ENCODE measurements around the gene PPP2R1A. TPM values are rescaled to one million over a fixed set of nuclear protein-coding genes. Genes with fewer than 3 reads are reported as not detected.
A peak's percentile ranks its signal among the peaks of the same experiment; 100 is the strongest.
"Not testable (repeated sequence)": the region's sequence is repeated elsewhere in the genome, so short reads cannot be mapped to it uniquely, and the experiment has no call there.

Gene PPP2R1A
- total RNA-seq, 1 experiment from 2014 or later: 195 TPM

DNA sequence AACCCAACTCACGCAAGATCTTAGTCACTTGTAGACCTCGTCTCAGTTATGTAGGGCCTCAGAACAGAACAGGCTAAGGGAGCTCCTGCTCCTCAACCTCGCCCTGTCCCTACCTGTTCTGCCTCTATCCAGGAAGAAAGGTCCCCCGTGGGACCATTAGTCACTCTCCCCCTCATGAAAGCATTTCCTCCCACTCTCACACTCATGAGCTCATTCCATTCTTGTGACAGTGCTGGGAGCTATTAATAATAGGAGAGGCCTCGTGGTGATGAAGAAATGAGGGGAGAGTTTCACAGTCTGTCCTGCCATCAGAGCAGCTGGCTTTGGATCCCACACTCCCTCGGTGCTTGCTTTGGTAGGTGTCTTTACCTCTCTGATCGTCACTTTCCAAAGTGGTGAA is 10.2 kb downstream of the PPP2R1A start:
- DNase-seq (ENCODE audit: low read depth): no peak

DNA sequence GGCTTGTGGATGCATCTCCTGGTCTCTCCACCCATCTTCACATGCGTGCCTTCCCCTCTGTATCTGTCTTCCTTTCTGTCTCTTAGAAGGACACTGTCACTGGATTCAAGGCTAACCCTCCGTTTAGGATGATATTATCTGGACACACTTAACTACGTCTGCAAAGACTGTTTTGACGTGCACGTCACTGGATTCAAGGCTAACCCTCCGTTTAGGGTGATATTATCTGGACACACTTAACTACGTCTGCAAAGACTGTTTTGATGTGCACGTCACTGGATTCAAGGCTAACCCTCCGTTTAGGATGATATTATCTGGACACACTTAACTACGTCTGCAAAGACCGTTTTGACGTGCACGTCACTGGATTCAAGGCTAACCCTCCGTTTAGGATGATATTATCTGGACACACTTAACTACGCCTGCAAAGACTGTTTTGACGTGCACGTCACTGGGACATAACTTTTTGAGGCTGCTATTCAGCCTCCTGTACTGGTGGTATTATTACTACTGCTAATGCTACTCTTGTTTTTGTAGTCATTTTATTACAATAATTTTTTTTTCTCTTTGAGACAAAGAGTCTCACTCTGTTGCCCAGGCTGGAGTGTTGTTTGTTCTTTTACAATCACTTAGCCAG is 11.0 kb downstream of the PPP2R1A start:
- not testable (repeated sequence) for DNase-seq (ENCODE audit: low read depth)

DNA sequence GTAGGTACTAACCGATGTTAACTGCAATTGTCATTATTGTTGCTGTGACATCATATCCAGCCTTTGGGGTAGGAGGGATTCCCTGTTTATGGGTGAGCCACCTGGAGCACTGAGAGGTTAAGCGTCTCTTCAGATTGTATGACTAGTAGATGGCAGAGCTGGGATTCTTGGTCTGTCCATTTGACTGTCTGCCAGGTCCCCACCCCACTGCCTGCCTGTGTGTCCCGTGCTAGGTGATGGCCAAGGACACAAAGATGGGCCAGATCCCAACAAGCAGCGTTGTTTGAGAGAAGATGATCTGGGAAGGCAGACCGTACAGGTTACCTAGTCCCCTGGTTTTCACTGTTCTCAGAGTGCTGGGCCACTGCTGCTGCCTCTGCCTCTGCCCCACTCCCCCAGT is 16.6 kb downstream of the PPP2R1A start:
- no peak for DNase-seq (ENCODE audit: low read depth)

DNA sequence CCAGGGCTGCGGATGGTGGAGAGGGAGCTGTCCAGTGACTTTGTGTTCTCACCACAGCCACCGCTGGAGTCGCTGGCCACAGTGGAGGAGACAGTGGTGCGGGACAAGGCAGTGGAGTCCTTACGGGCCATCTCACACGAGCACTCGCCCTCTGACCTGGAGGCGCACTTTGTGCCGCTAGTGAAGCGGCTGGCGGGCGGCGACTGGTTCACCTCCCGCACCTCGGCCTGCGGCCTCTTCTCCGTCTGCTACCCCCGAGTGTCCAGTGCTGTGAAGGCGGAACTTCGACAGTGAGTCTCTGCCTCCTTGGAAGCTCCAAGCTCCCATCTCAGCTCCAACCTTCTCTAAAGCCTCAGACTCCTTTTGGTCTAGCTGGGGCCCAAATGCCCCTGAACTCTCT is 21.4 kb downstream of the PPP2R1A start:
- DNase-seq (ENCODE audit: low read depth): no peak

DNA sequence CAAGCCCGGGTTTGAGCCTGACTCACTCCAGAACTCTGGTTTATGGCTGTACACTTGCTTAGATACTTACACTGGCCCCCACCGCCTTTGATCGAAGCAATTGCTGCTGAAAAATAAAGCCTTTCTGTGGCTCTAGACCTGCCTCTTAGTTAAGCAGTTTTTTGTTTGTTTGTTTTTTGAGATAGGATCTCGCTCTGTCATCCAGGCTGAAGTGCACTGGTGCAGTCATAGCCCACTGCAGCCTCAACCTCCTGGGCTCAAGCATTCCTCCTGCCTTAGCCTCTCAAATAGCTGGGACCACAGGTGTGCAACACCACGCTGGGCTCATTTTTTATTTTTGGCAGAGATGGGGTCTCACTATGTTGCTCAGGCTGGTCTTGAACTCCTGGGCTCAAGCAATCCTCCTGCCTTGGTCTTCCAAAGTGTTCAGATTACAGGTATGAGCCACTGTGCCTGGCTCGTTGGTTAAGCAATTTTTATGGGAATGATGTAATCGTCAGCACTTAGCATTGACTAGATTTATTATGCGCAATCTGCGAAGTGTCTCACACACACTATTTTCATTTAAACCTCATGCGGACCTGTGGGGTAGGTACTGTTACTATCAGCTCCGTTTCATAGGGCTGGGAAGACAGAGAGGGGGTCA is 22.2 kb downstream of the PPP2R1A start:
- DNase-seq (ENCODE audit: low read depth): no peak

DNA sequence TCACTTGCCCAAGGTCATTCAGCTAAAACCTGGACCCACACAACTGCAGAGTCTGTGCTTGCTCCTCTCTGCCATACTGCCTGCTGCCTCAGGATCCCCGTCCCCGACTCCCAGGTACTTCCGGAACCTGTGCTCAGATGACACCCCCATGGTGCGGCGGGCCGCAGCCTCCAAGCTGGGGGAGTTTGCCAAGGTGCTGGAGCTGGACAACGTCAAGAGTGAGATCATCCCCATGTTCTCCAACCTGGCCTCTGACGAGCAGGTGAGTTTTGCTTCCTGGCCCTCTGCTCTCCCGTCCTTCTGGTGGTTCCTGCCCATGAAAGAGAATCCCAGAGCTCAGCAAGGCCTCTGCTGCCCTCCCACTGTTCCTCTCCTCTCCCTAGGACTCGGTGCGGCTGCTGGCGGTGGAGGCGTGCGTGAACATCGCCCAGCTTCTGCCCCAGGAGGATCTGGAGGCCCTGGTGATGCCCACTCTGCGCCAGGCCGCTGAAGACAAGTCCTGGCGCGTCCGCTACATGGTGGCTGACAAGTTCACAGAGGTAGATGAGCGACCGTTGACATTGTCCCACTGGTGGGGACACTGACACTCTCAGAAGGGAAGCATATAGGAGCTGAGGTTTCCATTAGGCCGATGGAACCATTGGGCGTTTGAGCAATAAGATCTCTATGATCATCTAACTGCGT is 22.9 kb downstream of the PPP2R1A start:
- DNase-seq (ENCODE audit: low read depth): no peak

DNA sequence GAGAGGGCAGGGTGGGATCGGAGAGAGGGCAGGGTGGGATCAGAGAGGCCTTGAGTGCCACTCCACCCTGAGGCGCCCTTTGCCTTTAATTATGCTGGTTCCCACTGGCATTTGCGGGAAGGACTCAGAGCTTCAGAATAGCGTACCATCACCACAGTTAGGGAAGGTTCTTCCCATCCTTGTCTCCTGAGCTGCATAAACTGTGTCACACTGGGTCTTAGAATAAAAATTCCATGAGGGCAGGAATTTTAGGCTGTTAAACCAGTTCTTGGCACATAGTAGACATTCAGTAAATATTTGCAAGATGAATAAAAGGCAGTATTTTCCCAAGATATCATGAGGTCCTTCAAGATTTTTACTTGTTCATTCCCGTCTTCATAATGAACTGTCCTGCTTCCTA is 24.4 kb downstream of the PPP2R1A start:
- no peak for DNase-seq (ENCODE audit: low read depth)

DNA sequence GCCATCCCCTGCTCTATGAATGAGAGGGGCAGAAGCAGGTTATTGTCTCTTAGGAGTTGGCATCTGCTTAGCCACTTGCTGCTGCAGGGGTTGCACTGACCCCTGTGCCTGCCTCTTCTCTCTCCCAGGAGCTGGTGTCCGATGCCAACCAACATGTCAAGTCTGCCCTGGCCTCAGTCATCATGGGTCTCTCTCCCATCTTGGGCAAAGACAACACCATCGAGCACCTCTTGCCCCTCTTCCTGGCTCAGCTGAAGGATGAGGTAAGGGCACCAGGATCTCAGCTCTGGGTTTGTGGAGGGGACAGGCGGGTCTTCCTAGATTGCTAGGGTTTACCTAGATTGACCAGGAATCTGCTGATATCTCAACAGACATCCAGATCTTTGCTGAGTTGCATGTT is 26.5 kb downstream of the PPP2R1A start:
- no peak for DNase-seq (ENCODE audit: low read depth)

DNA sequence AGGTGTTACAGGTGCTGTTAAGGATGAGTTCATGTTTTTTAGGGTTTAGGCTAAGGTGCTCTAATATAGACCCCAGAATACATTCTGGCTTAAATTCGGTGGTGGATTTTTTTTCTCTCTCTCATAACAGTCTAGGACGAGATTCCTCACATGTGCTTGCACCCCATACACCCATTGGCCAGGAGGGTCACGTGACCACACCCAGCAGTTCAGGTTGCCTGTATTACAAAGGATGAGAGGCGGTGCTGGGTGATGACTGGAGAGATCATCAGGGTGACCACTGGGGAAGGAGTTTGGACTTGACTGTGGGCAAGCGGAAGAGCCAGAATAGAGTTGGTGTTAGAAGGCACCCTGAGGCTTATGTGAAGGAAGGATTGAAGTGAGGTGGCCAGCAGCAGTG is 27.7 kb downstream of the PPP2R1A start:
- DNase-seq (ENCODE audit: low read depth): no peak

DNA sequence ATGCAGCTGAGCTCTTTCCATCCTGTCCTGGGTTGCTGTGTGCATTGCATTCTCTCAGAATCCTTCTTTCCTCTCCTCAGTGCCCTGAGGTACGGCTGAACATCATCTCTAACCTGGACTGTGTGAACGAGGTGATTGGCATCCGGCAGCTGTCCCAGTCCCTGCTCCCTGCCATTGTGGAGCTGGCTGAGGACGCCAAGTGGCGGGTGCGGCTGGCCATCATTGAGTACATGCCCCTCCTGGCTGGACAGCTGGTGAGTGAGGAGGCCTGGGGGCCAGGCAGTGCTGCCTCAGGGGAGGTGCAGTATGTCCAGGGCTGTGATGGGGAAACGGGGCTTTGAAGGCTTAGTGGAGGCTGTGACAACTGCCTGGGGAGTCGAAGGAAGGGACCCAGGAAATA is 29.8 kb downstream of the PPP2R1A start:
- DNase-seq (ENCODE audit: low read depth): no peak

DNA sequence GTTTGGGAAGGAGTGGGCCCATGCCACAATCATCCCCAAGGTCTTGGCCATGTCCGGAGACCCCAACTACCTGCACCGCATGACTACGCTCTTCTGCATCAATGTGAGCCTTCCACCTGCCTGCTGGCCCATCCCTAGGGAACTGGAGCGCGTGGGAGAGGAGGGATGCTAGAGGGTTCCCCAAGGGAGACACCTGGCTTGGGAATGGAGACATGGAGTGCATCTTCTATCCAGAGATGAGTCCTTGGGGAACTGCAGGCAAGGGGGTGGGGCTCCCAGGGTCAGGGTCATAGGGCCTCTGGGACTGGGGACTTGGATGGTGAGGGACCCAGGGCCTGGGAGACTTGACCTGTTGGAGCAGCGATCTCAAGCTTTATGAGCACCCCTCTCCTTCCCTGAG is 31.2 kb downstream of the PPP2R1A start:
- no peak for DNase-seq (ENCODE audit: low read depth)

DNA sequence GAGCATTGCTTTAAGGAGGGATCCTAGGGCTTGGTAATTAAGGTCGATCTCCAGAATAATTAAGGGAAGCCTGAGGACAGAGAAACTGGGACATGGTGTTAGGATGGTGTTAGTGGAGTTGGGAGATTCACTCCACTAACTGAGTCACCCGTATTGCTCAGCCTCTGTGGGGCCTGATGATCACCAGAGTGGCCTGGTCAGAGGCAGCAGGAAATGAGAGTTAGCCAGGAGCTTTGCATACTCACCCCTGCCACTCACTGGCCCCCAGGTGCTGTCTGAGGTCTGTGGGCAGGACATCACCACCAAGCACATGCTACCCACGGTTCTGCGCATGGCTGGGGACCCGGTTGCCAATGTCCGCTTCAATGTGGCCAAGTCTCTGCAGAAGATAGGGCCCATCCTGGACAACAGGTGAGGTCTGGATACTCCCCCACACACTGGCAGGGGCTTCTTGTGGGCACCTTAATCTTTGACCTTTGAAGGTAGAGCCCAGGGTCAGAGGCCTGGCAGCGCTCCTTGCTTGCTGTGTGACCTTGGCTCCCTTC is 32.1 kb downstream of the PPP2R1A start:
- peak; percentile 5 for DNase-seq (ENCODE audit: low read depth)

DNA sequence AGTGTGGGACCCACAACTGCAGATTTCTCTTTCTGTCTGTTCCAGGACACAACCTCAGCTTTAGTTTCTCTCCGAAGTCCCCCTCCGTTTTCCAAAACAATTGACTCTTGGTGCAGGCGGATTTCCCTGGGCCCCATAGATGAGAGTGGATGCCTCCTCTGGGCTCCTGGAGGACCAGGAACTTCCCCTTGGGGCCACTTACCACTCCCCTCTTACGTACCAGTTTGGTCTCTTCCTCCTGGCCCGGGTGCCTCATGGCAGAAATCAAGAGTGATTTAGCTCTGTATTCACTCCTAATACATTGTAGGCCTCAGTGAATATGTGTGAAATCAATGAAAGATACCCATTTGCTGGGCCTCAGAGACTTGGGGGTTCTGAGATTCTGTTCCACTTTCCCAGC is 34.4 kb downstream of the PPP2R1A start:
- no peak for DNase-seq (ENCODE audit: low read depth)

DNA sequence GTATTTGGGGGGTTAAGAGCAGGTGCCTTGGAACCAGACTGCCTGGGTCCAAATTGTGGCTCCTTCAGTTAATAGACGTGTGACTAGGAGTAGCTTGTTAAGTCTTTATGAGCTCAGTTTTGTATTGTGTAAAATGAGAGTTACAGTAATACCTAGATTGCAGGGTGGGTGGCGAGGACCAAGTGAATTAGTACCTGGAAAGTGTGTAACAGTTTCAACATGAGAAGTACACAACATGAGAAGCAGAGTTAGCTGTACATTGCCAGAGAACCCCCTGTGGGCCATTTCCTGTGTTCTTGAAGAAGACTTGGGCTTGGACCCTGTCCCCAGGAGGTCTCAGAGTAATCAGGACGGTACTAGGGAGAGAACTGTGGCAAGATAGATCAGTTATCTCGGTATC is 36.8 kb downstream of the PPP2R1A start:
- DNase-seq (ENCODE audit: low read depth): no peak

DNA sequence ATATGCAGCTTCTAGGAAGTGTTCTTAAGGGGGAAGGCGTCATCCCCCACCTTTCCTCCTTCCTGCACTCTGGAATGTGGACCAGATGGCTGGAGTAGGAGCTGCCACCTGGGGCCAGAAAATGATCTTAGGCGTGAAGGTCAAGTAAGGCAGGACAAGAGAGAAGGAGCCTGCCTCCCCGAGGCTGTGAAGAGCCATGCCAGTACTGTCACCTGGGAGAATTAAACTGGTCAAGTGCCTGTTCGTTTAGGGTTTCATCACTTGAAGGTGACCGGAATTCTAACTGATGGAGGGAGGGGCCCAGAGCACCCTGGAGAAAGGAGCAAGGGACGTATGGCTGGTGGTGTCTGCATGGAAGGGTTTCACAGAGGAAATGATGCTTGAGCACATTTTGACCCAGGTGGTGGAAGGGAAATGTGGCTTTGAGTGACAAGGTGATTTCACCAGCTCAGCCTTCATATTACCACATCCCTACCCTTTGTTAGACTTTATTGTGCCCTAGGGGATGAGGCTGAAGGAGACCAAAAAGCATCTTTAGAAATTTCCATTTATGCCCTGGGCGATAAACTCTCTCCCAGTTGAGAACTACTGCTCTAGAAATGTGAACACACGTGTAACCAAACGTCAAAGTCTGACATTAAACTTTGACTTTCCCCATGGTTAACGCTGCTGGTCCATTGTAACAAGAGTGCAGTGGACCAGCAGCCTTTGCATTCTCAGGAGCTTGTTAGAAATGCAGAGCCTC is 37.5 kb downstream of the PPP2R1A start:
- no peak for DNase-seq (ENCODE audit: low read depth)

DNA sequence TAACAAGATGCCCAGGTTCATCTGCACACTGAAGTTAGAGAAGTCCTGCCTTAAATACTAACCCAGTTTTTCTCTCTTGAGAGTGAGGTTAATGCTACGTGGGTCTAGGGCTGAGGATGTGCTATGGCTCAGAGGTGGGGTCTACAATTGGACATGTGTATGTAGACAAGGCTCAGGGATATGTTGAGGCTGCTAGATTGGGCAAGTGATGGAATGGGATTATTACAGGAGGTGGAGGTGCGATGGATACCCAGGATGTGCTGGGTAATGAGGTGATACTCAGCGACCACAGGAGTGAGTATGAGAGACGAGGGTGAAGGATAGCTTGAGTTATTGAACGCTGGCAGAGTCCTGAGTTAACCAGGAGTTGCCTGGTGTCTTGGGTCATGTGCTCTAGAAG is 38.1 kb downstream of the PPP2R1A start:
- no peak for DNase-seq (ENCODE audit: low read depth)

DNA sequence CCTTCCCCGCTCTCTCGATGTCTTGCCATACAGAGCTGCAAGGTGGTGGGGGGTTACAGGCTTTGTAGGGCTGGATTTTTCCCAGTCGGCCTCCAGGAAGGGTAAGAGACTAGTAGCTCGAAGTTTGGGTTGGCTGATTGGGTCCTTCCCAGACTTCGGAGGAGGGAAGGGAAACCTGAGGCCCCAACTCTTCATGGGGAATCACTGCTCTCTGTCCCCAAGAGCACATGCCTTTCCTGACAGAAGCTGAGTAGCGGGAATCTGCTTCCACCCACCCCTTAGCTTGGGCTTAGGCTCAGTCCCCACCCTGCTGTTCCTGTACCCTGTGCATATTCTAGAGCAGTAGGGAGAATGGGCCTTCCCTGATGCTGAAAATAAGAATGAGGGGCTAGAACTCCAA is 39.7 kb downstream of the PPP2R1A start:
- no peak for DNase-seq (ENCODE audit: low read depth)

DNA sequence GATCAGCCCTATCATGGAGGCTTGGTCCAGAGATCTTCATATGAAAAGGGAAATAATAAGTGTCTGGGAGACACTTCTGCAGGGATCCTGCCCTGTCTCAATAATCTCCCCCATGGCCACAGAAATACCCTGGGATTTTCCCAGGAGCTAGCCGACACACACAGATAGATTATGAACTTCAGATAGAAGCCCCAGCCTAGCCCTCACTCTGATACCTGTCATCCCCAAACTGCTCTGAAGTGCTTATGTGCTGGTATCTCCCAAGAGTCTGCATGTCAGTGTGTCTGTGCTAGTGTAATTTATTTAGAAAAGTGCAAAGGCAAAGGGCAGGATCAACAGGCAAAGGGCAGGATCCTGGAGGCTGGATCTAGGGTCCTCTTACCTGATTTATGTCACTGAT is 40.8 kb downstream of the PPP2R1A start:
- no peak for DNase-seq (ENCODE audit: low read depth)

DNA sequence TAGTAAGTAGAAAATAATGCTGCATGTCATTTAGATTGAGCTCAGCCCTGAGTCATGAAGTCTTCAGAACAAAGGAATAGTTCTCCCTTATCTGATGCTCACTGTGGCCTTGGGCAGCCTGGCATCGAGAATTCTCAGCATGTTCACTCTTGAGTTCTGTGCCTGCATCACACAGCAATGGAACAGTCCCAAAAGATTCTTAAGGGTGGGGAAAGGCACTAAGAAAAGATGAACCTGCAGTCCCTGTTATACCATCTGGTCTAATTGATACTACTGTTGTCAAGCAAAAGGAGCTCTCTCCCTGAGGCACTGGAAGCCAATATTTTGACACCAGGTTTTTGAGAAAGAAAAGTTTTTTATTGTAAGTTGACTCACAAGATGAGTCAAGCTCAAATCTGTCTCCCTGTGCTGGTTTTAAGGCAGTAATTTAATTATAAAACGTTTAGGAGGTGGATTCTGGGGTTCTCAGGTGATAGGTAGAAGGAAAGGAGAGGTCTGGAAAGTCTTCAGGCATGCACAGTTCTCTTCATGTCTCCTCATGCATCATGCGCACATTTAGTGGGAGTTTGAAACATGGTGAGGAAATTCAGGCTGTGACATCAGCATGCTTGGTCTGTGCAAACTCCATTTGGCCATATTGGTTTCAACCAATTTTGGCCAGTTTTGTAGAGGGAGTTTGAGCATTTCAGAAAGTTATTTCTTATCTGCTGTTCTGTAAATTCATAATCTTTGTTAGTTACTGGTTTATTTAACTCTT is 41.5 kb downstream of the PPP2R1A start:
- no peak for DNase-seq (ENCODE audit: low read depth)

DNA sequence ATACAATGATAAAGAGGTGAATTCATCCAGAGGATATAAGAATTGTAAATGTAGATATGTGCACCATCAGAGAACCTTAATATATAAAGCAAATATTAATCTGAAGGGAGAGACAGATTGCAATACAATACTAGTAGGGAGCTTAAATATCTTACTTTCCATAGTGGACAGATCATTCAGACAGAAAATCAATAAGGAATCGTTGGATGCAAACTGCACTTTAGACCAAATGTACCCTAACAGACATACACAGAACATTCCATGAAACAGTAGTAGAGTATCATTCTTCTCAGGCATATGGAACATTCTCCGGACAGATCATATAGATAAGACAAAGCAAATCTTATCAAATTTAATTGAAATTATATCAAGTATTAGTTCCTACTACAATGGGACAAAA is 44.6 kb downstream of the PPP2R1A start:
- DNase-seq (ENCODE audit: low read depth): no peak

DNA sequence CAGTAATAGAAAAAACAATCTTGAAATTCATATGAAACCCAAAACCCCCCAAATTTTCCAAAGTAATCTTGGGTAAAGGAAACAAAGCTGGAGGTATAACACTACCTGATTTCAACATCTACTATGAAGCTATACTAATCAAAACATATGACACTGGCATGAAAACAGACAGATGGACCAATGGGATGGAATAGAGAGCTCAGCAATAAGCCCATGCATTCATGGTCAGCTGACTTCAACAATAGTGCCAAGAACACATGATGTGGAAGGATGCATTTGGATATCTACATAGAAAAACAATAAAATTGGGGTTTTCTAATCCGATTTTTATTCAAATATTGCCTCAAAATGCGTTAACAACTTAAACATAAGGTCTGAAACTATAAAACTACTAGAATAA is 47.3 kb downstream of the PPP2R1A start:
- DNase-seq (ENCODE audit: low read depth): no peak

Data from HT1080 (cell line).